ENCODE results near the gene PIGZ. TPM values are rescaled to one million over a fixed set of nuclear protein-coding genes. Genes with fewer than 3 reads are reported as not detected.

Gene PIGZ
- total RNA-seq, 4 donors from 2014 or later, result 5.5 to 10.2 (median 8.4) TPM

DNA sequence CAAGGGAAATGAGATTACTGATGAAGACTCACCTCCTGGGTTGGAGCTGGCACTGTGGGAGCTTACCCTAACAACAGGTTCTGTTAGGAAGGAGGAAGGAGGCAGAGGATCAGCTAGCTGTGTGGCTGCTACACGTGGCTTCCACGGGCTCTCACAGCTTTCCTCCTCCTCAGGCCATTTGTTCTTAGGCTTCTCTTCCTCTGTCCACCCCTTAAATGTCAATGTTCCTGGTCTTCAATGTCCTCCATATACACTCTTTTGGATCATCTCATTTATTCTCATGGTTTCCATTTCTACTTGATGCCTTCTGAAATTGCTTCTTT lies 5.0 kb downstream of the PIGZ start:
- TF ChIP-seq, protein P1, sequence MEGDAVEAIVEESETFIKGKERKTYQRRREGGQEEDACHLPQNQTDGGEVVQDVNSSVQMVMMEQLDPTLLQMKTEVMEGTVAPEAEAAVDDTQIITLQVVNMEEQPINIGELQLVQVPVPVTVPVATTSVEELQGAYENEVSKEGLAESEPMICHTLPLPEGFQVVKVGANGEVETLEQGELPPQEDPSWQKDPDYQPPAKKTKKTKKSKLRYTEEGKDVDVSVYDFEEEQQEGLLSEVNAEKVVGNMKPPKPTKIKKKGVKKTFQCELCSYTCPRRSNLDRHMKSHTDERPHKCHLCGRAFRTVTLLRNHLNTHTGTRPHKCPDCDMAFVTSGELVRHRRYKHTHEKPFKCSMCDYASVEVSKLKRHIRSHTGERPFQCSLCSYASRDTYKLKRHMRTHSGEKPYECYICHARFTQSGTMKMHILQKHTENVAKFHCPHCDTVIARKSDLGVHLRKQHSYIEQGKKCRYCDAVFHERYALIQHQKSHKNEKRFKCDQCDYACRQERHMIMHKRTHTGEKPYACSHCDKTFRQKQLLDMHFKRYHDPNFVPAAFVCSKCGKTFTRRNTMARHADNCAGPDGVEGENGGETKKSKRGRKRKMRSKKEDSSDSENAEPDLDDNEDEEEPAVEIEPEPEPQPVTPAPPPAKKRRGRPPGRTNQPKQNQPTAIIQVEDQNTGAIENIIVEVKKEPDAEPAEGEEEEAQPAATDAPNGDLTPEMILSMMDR (IDR thresholded peaks at IDR 0.05), result no peak
- no peak for DNase-seq (ENCODE audit: low spot score)
- no peak for ATAC-seq (ENCODE audit: low FRiP score)

DNA sequence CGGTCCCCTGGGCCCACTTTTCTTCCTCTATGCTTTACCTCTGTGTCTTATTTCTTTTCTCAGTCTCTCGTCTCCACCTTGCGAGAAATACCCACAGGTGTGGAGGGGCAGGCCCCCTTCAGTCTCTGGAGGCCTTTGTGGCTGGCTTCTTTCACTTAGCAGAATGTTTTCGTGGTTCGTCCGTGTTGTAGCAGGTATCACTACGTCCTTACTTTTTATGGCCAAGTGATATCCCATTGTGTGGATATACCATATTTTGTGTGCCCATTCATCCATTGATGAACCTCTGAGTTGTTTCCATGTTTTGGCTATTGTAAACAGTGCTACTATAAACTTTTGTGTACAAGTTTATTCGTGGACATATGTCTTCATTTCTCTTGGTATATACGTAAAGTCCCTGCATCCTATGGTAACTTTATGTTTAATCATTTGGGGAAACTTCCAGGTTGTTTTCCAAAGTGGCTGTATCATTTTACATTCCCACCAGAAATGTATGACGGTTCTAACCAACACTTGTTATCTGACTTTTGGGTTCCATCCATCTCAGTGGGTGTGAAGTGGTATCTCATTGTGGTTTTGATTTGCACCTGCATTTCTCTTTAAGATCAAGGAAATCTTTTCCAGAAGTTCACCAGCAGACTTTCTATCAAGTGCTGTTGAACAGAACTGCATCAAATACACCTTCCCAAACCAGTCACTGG lies 5.6 kb downstream of the PIGZ start:
- ATAC-seq (ENCODE audit: low FRiP score) (no peak), DNase-seq (ENCODE audit: low spot score) (no peak)
- TF ChIP-seq, protein P1 (IDR thresholded peaks at IDR 0.05), result no peak

GRCh38 chr3:196962108-196962929 lies 6.3 kb downstream of the PIGZ start:
- DNase-seq (ENCODE audit: low spot score), result no peak
- no peak for ATAC-seq (ENCODE audit: low FRiP score)
- TF ChIP-seq, protein P1 (IDR thresholded peaks at IDR 0.05), result no peak

DNA sequence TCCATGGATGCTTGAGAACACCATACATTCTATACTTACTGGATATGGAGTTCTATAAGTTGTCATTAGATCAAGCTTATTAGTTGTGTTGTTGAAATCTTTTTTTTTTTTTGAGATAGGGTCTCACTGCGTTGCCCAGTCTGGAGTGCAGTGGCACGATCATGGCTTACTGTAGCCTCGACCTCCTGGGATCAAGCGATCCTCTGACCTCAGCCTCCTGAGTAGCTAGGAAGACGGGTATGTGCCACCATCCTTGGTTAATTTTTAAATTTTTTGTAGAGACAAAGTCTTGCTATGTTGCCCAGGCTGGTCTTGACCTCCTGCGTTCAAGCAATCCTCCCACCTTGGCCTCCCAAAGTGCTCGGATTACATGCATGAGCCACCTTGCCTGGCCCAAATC lies 13.8 kb downstream of the PIGZ start:
- DNase-seq (ENCODE audit: low spot score) (no peak), ATAC-seq (ENCODE audit: low FRiP score) (no peak)
- TF ChIP-seq, protein P1 (IDR thresholded peaks at IDR 0.05), result no peak

DNA sequence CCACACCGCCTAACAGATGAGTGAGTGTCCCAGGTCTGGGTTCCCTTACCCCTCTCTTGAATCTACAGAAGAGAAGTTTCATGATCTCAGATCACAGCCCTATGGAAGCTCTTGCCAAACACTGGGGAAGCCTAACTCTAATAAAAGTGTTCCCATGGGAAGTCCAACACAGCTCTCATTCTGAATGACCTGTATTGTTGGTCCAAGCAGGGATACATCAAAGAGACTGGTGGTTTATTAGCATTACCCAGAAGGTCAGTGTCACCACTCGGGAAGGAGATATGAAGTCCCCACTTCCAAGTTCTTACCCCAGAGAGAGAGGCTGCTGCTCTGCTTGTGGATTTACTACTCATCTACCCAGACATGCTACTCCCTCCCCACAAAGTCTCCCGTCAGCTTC lies 17.3 kb downstream of the PIGZ start:
- DNase-seq (ENCODE audit: low spot score), result no peak
- TF ChIP-seq, protein P1 (IDR thresholded peaks at IDR 0.05), result no peak
- no peak for ATAC-seq (ENCODE audit: low FRiP score)

DNA sequence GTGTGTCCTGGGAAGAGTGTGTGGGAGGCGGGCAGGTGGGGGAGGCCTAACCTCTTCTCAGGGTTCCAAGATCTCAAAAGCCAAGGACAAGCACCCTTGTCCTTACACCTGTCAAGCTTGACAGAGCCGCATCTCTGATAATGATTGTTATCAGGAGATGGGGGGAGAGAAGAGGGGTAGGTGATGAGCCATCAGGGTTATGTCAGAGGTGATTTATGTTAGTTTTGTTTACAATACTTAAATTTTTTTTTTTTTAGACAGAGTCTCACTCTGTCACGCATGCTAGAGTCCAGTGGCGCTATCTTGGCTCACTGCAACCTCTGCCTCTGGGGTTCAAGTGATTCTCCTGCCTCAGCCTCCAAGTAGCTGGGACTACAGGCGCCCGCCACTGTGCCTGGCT lies 18.9 kb downstream of the PIGZ start:
- no peak for ATAC-seq (ENCODE audit: low FRiP score)
- TF ChIP-seq, protein P1 (IDR thresholded peaks at IDR 0.05), result no peak
- DNase-seq (ENCODE audit: low spot score), result no peak

DNA sequence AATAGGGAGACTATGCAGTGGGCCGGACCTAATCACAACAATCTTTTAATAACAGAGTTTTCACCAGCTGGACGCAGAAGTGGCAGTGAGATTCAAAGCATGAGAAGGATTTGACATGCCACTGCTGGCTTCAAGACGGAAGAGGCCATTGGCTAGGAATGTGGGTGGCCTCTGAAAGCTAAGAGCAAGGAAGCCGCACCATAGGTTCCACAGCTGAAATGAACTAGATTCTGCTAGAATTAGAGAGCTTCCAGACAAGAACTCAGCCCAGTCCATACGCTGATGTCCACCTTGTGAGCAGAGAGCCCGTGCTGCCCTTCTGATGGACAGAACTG lies 19.4 kb downstream of the PIGZ start:
- DNase-seq (ENCODE audit: low spot score) (no peak), ATAC-seq (ENCODE audit: low FRiP score) (no peak)
- TF ChIP-seq, protein P1 (IDR thresholded peaks at IDR 0.05), result no peak

All from omental fat pad (tissue), 4 donors.